ENCODE measurements around the gene PIP5KL1.

The PIP5KL1 gene

DNA sequence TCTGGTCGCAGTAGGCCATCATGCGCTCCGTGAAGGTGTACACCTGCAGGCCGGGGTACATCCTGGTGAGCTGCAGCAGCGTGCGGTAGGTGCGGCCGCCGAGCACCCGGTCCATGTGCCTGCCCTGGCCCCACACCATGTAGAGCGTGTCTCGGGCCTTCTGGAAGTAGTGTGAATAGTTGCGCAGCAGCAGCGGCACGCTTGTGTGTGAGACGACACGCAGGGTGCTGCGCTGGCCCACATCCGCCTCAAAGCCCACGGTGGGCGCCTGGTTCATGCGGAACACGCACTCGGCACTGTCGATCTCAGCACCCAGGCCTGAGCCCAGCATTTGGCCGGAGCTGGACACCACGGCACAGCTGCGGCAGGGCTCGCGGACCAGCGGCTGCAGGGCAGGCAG is 18.3 kb downstream of the PIP5KL1 start:
- TF ChIP-seq, protein P1, sequence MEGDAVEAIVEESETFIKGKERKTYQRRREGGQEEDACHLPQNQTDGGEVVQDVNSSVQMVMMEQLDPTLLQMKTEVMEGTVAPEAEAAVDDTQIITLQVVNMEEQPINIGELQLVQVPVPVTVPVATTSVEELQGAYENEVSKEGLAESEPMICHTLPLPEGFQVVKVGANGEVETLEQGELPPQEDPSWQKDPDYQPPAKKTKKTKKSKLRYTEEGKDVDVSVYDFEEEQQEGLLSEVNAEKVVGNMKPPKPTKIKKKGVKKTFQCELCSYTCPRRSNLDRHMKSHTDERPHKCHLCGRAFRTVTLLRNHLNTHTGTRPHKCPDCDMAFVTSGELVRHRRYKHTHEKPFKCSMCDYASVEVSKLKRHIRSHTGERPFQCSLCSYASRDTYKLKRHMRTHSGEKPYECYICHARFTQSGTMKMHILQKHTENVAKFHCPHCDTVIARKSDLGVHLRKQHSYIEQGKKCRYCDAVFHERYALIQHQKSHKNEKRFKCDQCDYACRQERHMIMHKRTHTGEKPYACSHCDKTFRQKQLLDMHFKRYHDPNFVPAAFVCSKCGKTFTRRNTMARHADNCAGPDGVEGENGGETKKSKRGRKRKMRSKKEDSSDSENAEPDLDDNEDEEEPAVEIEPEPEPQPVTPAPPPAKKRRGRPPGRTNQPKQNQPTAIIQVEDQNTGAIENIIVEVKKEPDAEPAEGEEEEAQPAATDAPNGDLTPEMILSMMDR (conservative IDR thresholded peaks at IDR 0.05; ENCODE audit: low read depth), result no peak
- ChIA-PET POLR2A (ENCODE audit: low non-redundant PET) (no interaction called here), CTCF (interaction anchor here (0.6 kb wide), 1 partner anchor 166 kb away, joined by 3 read pairs; no protein-coding TSS in a partner anchor)
- H3K27ac ChIP-seq, result peak overlapping the region; percentile 65
- no peak for DNase-seq (ENCODE audit: low spot score)

DNA sequence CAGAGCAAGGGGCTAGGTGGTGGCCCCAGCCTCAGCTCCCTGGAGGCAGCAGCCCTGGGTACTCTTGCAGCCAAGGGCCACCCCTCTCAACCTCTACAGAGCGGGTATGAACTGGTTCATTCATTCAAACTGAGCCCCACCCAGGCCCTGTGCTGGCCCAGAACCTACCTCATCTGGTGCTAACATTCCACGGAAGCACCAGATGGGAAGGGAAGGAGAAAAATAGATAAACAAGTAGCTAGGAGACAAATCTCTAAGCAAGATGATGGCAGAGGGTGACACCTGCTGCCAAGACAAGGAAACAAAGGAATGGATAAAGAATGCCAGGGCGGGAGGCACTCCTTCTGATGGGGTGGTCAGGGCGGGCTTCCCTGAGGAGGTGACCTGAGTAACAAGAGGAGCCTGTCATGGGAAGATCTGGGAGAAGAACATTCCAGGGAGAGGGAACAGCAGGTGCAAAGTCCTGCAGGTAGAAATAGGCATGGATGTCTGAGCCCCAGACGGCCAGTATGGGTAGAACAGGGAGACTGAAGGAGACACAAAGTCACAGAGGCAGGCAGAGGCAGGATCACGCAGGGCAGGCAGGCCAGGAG is 19.9 kb downstream of the PIP5KL1 start:
- DNase-seq (ENCODE audit: low spot score), result no peak
- TF ChIP-seq, protein P1 (conservative IDR thresholded peaks at IDR 0.05; ENCODE audit: low read depth), result no peak; the same call in 1 of the 2 replicates
- H3K27ac ChIP-seq, result peak overlapping the region; percentile 65
- ChIA-PET POLR2A (ENCODE audit: low non-redundant PET) (no interaction called here), CTCF (interaction anchor here (0.7 to 1.0 kb wide), 3 partner anchors 11 to 170 kb away, joined by 3 to 4 read pairs (median 4); partner anchors contain the start of gene ST6GALNAC6)

DNA sequence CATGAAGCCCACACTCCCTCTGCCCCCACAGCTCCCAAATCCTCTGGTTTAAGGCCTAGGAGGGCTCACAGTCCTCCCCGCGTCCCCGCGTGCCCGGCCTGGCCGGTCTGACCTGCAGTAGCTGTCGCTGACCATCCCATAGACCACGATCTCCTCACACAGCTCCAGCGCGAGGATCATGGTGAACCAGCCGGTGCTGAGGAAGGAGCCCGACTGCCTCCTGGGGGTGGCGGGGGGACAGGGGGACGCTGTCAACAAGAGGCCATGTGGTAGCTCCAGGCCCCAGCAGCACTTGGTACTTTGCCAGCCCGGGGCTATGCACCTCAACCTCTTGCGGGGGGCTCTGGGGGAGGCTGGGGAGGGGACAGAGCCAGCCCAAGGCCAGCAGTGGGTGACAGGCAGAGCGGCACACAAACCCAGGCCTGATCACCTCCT is 20.7 kb downstream of the PIP5KL1 start:
- CTCF ChIA-PET, result interaction anchor here (0.6 to 0.7 kb wide), 2 partner anchors 11 to 40 kb away, joined by 3 read pairs; no protein-coding TSS in a partner anchor
- POLR2A ChIA-PET (ENCODE audit: low non-redundant PET), result no interaction called here
- H3K27ac ChIP-seq, result peak overlapping the region; percentile 65
- DNase-seq (ENCODE audit: low spot score), result no peak
- TF ChIP-seq, protein P1 (conservative IDR thresholded peaks at IDR 0.05; ENCODE audit: low read depth), result no peak

DNA sequence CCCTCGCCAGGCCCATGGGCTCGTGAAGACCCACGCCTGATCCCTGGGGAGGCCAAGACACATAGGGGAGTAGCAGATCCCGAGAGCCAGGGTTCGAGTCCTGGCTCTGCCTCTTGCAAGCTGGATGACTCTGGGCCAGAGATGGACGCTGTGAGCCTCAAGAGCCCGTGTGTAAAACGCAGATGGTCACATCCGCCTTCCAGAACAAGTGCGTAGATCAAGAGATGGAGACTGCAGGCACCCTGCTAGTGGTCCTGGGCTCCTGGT is 22.0 kb downstream of the PIP5KL1 start:
- DNase-seq (ENCODE audit: low spot score), result no peak
- ChIA-PET POLR2A (ENCODE audit: low non-redundant PET) (no interaction called here), CTCF (no interaction called here)
- TF ChIP-seq, protein P1 (conservative IDR thresholded peaks at IDR 0.05; ENCODE audit: low read depth), result no peak
- no peak overlapping the region for H3K27ac ChIP-seq

DNA sequence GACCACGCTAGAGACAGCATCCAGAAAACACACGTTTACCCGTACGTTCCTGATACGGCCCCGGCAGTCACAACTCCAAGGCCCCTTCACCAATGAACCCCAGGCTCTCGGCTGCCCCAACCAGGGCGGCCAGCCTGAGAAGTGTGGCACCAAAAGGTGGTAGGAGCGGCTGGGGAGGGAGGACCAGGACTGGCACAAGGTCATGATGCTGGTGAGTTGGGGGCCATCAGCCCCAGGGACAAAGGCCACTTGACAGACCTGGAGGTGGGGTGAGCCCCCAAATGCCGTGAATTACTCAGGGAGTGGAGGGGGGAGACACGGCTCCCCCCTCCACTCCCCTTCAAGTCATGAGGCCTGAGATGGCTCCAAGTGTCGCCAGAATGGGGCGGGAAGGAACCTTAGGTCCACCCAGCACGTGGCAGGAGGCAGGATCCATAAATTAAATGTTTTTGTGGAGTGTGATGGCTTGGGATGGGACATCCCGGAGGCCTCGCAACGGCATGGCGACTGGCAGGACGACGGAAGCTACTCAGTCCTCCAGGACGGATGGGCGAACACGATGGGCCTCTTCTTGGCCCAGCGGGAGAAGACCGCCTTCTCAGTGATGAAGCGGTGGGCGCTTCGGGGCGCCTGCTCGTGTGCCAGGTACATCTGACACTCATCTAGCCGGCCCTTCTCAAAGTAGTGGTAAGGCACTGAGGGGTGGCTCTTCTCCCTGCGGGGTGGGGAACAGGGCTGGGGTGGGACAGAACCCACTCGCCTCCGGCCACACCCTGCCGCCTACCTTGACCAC is 22.5 kb downstream of the PIP5KL1 start:
- peak overlapping the region; percentile 62; the same call in 1 of the 2 replicates for H3K27ac ChIP-seq
- TF ChIP-seq, protein P1 (conservative IDR thresholded peaks at IDR 0.05; ENCODE audit: low read depth), result no peak
- CTCF ChIA-PET, result no interaction called here
- no peak for DNase-seq (ENCODE audit: low spot score)
- POLR2A ChIA-PET (ENCODE audit: low non-redundant PET), result no interaction called here

DNA sequence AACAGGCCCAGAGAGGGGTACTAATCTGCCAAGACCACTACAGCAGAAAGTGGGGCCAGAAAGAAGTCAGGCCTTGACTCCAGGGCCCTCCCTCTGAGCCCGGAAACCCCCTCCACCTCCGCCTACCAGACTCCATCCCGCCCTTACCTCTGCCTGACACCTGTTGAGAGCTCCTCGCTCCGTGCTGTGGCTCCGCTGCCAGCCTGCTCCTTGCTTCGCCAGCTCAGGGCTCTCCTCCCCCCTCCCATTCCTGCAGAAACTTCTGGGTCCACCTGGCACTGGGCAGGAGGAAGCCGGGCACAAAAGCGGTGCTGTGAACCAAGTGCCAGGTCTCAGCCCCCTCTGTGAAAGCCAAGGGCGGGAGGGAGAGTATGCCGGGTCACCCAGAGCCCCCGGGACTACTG is 24.8 kb downstream of the PIP5KL1 start:
- no peak for DNase-seq (ENCODE audit: low spot score)
- H3K27ac ChIP-seq, result peak overlapping the region; percentile 62
- CTCF ChIA-PET, result interaction anchor here (0.6 kb wide), 1 partner anchor 18 kb away, joined by 4 read pairs; no protein-coding TSS in a partner anchor
- POLR2A ChIA-PET (ENCODE audit: low non-redundant PET), result no interaction called here
- TF ChIP-seq, protein P1 (conservative IDR thresholded peaks at IDR 0.05; ENCODE audit: low read depth), result no peak
